ENCODE data around the gene IRAK2.

- TF ChIP-seq CTCF (IDR thresholded peaks at IDR 0.05) (no peak), POLR2AphosphoS5 (IDR thresholded peaks at IDR 0.05) (no peak), POLR2A (IDR thresholded peaks at IDR 0.05) (no peak), EP300 (IDR thresholded peaks at IDR 0.05; ENCODE audit: low read depth) (no peak)
Measured at GRCh38 chr3:10188804-10189556, 24.3 kb downstream of the IRAK2 start.
